Measurements from ENCODE around the gene PROB1. TPM values are rescaled to one million over a fixed set of nuclear protein-coding genes. Genes with fewer than 3 reads are reported as not detected.
"Not testable (repeated sequence)": the region's sequence is repeated elsewhere in the genome, so short reads cannot be mapped to it uniquely, and the experiment has no call there.

PROB1 gene
- total RNA-seq (2014; rRNA removed): 6.0 and 6.2 TPM in 2 replicates
- 4.4 TPM for polyA plus RNA-seq (2012)

GRCh38 chr5:139394654-139395566 lies at the start of gene PROB1:
TSS of gene PROB1 (minus strand) at chr5:139395104. CDS start at chr5:139395081, 23 bp downstream.
- DNase-seq (ENCODE audit: low read depth): peak; percentile 43

- peak; percentile 97 for DNase-seq (ENCODE audit: low read depth)
These were observed 49.0 kb upstream of the PROB1 start for GRCh38 chr5:139443831-139444453.

- not testable (repeated sequence) for DNase-seq (ENCODE audit: low read depth)
These were observed 45.5 kb upstream of the PROB1 start for GRCh38 chr5:139440416-139440815.

GRCh38 chr5:139439013-139439903 lies 44.4 kb upstream of the PROB1 start, which contains the start of gene DNAJC18:
TSS of gene DNAJC18 (minus strand) at chr5:139439525. CDS start at chr5:139439445, 80 bp downstream.
- DNase-seq (ENCODE audit: low read depth): peak; percentile 93

GRCh38 chr5:139438707-139439012 lies 43.8 kb upstream of the PROB1 start:
- DNase-seq (ENCODE audit: low read depth): no peak

- no peak for DNase-seq (ENCODE audit: low read depth)
These were observed 40.8 kb upstream of the PROB1 start for GRCh38 chr5:139435676-139436075.

- DNase-seq (ENCODE audit: low read depth): no peak
These were observed 36.8 kb upstream of the PROB1 start for GRCh38 chr5:139431706-139432105.

- DNase-seq (ENCODE audit: low read depth): no peak
These were observed 35.1 kb upstream of the PROB1 start for GRCh38 chr5:139430015-139430414.

- DNase-seq (ENCODE audit: low read depth): peak; percentile 93
These were observed 31.4 kb upstream of the PROB1 start for GRCh38 chr5:139426203-139426885.

GRCh38 chr5:139425497-139425896 lies 30.6 kb upstream of the PROB1 start:
- DNase-seq (ENCODE audit: low read depth): no peak

GRCh38 chr5:139422307-139422893 lies 27.5 kb upstream of the PROB1 start:
- peak; percentile 80 for DNase-seq (ENCODE audit: low read depth)

GRCh38 chr5:139419226-139420192 lies 24.6 kb upstream of the PROB1 start:
- no peak for DNase-seq (ENCODE audit: low read depth)

- DNase-seq (ENCODE audit: low read depth): no peak
These were observed 23.9 kb upstream of the PROB1 start for GRCh38 chr5:139418793-139419192.

- peak; percentile 76 for DNase-seq (ENCODE audit: low read depth)
These were observed 22.3 kb upstream of the PROB1 start for GRCh38 chr5:139417214-139417613.

GRCh38 chr5:139416651-139417050 lies 21.7 kb upstream of the PROB1 start:
- DNase-seq (ENCODE audit: low read depth): no peak

GRCh38 chr5:139415869-139416268 lies 21.0 kb upstream of the PROB1 start:
- no peak for DNase-seq (ENCODE audit: low read depth)

GRCh38 chr5:139415221-139415861 lies 20.4 kb upstream of the PROB1 start:
- no peak for DNase-seq (ENCODE audit: low read depth)

- peak; percentile 95 for DNase-seq (ENCODE audit: low read depth)
These were observed 19.8 kb upstream of the PROB1 start for GRCh38 chr5:139414581-139415130.

GRCh38 chr5:139413963-139414362 lies 19.1 kb upstream of the PROB1 start:
- DNase-seq (ENCODE audit: low read depth): no peak
